HEK293T (cell line): Measurements from ENCODE around the gene PJVK.
"Not testable (repeated sequence)": the region's sequence is repeated elsewhere in the genome, so short reads cannot be mapped to it uniquely, and the experiment has no call there.

Experiments used
- CTCF ChIA-PET: fragments of 350-600 bp; formaldehyde crosslinking; extraction: SDS; loops from one replicate; lab custom pipeline; 2021; ENCODE audit warnings: antibody characterized with exemption, inconsistent platforms; lab: Yijun Ruan, JAX
- POLR2A ChIA-PET: fragments of 350-600 bp; formaldehyde crosslinking; extraction: SDS; loops from one replicate; lab custom pipeline; 2020; ENCODE audit warnings: antibody characterized with exemption, inconsistent platforms; lab: Yijun Ruan, JAX
- DNase-seq: peaks from one replicate; pipeline ENCODE4 v3.0.0; 2012; ENCODE audit warnings: mixed read lengths; ENCODE audit errors: extremely low spot score
- ARNT ChIP-seq: fragments of 450-650 bp; IDR thresholded peaks from 2 replicates; pipeline ENCODE4 v1.6.1; 2017; ENCODE audit warnings: mild to moderate bottlenecking
- BHLHE40 ChIP-seq: fragments of 450-650 bp; IDR thresholded peaks from 2 replicates; pipeline ENCODE4 v1.6.1; 2016; ENCODE audit warnings: mild to moderate bottlenecking, moderate library complexity, borderline replicate concordance
- CTBP1 ChIP-seq: fragments of 450-650 bp; IDR thresholded peaks from 2 replicates; pipeline ENCODE4 v1.6.1; 2016; ENCODE audit warnings: borderline replicate concordance
- ELF4 ChIP-seq: fragments of 450-650 bp; IDR thresholded peaks from 2 replicates; pipeline ENCODE4 v1.6.1; 2017; ENCODE audit warnings: antibody characterized with exemption
- FOXA1 ChIP-seq: fragments of 450-650 bp; IDR thresholded peaks from 2 replicates; pipeline ENCODE4 v1.6.1; 2016; ENCODE audit warnings: mild to moderate bottlenecking
- FOXK2 ChIP-seq: fragments of 450-650 bp; IDR thresholded peaks from 2 replicates; pipeline ENCODE4 v1.6.1; 2016; ENCODE audit warnings: mild to moderate bottlenecking
- FOXM1 ChIP-seq: fragments of 450-650 bp; IDR thresholded peaks from 2 replicates; pipeline ENCODE4 v1.6.1; 2017; ENCODE audit warnings: mild to moderate bottlenecking, borderline replicate concordance
- HDGF ChIP-seq: fragments of 450-650 bp; IDR thresholded peaks from 2 replicates; pipeline ENCODE4 v1.6.1; 2017; ENCODE audit warnings: antibody characterized with exemption, borderline replicate concordance
- L3MBTL2 ChIP-seq: fragments of 450-650 bp; conservative IDR thresholded peaks from 2 replicates; pipeline ENCODE4 v1.6.1; 2016; ENCODE audit warnings: mild to moderate bottlenecking
- LEF1 ChIP-seq: fragments of 450-650 bp; IDR thresholded peaks from 2 replicates; pipeline ENCODE4 v1.6.1; 2017; ENCODE audit warnings: mild to moderate bottlenecking, borderline replicate concordance
- NFRKB ChIP-seq: fragments of 450-650 bp; IDR thresholded peaks from 2 replicates; pipeline ENCODE4 v1.6.1; 2016; ENCODE audit warnings: mild to moderate bottlenecking, moderate library complexity
- SP1 ChIP-seq: fragments of 450-650 bp; IDR thresholded peaks from 2 replicates; pipeline ENCODE4 v1.6.1; 2017
- SUZ12 ChIP-seq: fragments of 450-650 bp; IDR thresholded peaks from 2 replicates; pipeline ENCODE4 v1.6.1; 2016; ENCODE audit warnings: mild to moderate bottlenecking
- TARDBP ChIP-seq: fragments of 450-650 bp; IDR thresholded peaks from 2 replicates; pipeline ENCODE4 v1.6.1; 2016
- ZNF384 ChIP-seq: fragments of 450-650 bp; IDR thresholded peaks from 2 replicates; pipeline ENCODE4 v1.6.1; 2016
- TF ChIP-seq, protein P1 (sequence below): fragments of 450-650 bp; IDR thresholded peaks from 2 replicates; pipeline ENCODE4 v1.6.1; 2016

Gene PJVK, protein sequence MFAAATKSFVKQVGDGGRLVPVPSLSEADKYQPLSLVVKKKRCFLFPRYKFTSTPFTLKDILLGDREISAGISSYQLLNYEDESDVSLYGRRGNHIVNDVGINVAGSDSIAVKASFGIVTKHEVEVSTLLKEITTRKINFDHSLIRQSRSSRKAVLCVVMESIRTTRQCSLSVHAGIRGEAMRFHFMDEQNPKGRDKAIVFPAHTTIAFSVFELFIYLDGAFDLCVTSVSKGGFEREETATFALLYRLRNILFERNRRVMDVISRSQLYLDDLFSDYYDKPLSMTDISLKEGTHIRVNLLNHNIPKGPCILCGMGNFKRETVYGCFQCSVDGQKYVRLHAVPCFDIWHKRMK

DNA sequence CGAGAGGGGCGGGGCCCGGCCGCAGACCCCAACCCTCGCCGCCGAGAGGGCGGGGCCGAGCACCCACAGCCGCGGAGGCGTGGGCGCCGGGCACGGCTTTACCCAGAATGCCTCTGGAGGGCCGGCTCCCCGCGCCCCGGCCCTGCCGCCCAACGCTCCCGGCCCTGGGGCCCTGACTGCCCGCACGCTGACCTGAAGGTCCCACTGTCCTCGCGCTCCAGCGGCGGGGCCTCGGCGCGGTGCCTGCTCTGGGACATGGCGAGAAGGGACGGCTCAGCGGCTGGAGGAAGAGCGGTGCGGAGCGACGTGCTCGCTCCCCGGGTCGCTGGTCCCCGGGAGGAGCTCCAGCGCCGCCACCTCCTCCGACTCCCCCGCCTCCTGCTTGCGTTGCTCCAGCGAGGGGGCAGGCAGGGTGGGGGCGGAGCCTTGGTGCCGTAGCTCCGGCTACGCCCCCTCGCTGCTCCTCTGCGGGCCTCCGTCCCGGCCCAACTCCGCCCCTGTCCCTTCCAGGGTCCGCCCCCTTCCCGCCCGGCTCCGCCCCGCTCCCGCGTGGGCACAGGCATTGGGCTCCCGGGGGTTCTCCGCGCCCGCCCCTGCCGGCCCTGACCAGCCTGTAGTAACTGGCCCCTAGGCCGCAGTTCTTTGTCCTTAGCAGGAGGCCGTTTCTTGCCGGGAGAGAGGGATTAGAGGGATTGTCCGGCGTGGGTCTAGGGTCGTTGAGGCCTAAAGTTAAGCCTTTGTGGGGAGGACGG lies at the start of gene PJVK, which contains the start of gene PRKRA:
Gene PJVK (plus strand): TSS at position 605 of the 752 bp plus-strand sequence. CDS start 2,032 bp downstream, outside the sequence.
Gene PRKRA (minus strand): TSS at position 402 of the 752 bp plus-strand sequence. CDS start 145 bp downstream, at position 257.
- ChIA-PET POLR2A (interaction anchor here (0.6 to 3.5 kb wide), 36 partner anchors 8 to 1467 kb away, joined by 3 to 29 read pairs (median 4); partner anchors contain the start of genes PLEKHA3 and RBM45), CTCF (interaction anchor here (0.6 to 1.1 kb wide), 2 partner anchors 25 to 36 kb away, joined by 4 to 7 read pairs; no protein-coding TSS in a partner anchor)
- DNase-seq, result peak; percentile 96
- no peak for TF ChIP-seq CTBP1
- TF ChIP-seq ELF4, result peak; percentile 46
- peak; percentile 56; the same call in 1 of the 2 replicates for TF ChIP-seq TARDBP
- TF ChIP-seq HDGF, result peak; percentile 96
- no peak for TF ChIP-seq ZNF384
- TF ChIP-seq BHLHE40, result no peak

DNA sequence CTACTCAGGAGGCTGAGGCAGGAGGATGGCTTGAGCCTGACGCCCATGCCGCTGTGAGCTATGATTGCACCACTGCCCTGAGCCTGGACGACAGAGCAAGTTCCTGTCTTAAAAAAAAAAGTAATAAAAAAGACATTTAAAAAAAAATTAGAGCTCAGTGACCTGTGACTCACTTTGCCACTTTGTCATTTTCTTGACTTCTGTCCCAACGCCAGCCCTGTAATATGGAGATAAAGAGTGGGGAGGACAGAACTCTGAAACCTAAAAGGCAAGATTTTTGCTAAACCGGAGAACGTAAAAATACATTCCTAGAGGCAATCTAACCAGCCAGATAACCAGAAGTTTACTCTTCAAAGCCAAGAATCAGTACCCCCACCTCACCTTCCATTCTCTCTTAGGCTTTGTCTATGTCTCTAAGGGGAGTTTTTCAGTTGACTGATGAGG lies 49.2 kb upstream of the PJVK start:
- POLR2A ChIA-PET, result interaction anchor here (1.1 kb wide), 1 partner anchor 13 kb away, joined by 3 read pairs; no protein-coding TSS in a partner anchor
- CTCF ChIA-PET, result interaction anchor here (0.6 kb wide), 2 partner anchors 95 to 653 kb away, joined by 3 to 4 read pairs; no protein-coding TSS in a partner anchor
- DNase-seq, result no peak
- TF ChIP-seq FOXM1 (no peak), FOXA1 (no peak), SUZ12 (no peak), SP1 (no peak), HDGF (no peak), NFRKB (no peak), CTBP1 (no peak), FOXK2 (no peak), BHLHE40 (no peak), ARNT (no peak), ZNF384 (no peak), ELF4 (no peak), TARDBP (no peak)
- TF ChIP-seq, protein P1, sequence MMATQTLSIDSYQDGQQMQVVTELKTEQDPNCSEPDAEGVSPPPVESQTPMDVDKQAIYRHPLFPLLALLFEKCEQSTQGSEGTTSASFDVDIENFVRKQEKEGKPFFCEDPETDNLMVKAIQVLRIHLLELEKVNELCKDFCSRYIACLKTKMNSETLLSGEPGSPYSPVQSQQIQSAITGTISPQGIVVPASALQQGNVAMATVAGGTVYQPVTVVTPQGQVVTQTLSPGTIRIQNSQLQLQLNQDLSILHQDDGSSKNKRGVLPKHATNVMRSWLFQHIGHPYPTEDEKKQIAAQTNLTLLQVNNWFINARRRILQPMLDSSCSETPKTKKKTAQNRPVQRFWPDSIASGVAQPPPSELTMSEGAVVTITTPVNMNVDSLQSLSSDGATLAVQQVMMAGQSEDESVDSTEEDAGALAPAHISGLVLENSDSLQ, result no peak

DNA sequence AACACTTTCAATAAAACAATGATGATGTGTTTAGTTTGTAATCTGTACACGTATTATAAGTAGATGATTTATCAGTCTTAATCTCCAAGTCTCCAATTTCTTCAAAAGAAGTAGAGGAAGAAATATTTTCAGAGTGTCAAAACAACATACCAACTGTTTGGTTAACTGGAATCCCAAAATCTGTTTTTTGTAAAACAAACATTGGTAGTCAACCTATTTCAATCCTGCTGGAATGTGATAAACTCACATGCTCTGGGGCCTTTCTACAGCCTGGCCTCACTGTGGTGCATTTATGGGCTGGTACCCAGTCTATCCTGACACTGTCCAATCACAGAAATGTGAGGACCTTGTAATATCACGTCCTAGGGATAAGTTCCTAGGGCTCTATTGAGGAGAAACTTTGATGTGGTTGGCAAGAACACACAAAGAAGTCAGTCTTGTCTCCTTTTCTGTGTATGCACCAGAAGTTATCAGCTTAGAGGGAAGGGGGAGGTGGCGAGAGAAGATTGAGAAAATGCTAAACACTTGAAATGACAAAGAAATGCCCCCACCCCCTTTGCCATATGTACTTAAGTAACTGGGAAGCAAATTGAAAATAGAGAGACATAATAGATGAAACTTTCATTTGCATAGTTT lies 47.4 kb upstream of the PJVK start:
- ChIA-PET POLR2A (interaction anchor here (3.2 kb wide), 1 partner anchor 10 kb away, joined by 19 read pairs; no protein-coding TSS in a partner anchor), CTCF (interaction anchor here (1.6 kb wide), 1 partner anchor 11 kb away, joined by 4 read pairs; no protein-coding TSS in a partner anchor)
- TF ChIP-seq FOXA1 (no peak), ARNT (no peak), SP1 (no peak), BHLHE40 (no peak), HDGF (no peak), SUZ12 (no peak), CTBP1 (no peak), ZNF384 (no peak), FOXM1 (no peak), NFRKB (no peak), FOXK2 (no peak), TARDBP (no peak), ELF4 (no peak), L3MBTL2 (no peak), LEF1 (no peak)
- TF ChIP-seq, protein P1, result no peak
- DNase-seq, result no peak

DNA sequence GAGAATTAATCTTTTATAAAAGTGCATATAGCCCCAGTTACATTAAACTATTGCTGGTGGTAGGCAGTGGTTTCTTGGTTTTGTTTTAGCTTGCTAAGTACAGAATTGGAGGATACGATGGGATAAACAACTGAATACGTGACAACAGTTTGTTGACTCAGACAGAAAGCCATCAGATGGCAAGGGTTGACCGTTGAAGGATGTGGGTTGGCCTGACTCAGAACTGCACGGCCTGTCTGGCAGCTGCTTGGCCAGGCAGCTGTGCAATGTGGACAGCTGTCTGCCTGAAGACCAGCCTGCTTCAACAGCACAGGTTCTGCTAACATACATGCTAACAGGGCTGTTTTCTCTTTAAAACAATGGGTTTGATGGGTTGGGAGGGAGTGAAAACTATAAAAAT lies 46.8 kb upstream of the PJVK start:
- ChIA-PET POLR2A (interaction anchor here (3.2 kb wide), 1 partner anchor 10 kb away, joined by 19 read pairs; no protein-coding TSS in a partner anchor), CTCF (interaction anchor here (1.6 kb wide), 1 partner anchor 10 kb away, joined by 4 read pairs; no protein-coding TSS in a partner anchor)
- TF ChIP-seq L3MBTL2, result no peak
- DNase-seq, result no peak

DNA sequence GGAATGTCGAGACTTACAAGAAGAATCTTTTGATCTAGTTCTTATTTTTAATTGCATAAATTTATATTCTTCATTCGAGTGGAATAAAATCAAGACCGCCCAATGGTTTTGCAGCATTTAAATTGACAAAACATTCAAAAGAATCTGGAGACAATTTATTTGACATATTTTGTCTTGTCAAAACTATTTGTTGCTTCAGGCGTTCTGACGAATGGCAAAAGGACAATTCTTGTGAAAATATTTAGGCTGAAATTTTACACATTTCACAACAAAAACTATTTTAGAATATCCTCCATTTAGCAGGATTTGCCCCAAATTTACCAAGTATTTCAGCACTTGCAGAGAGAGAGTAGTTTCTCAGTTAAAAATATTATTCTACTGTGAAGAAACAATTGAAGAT lies 41.9 kb upstream of the PJVK start:
- CTCF ChIA-PET, result no interaction called here
- POLR2A ChIA-PET, result no interaction called here
- no peak for DNase-seq
- no peak for TF ChIP-seq FOXM1
- TF ChIP-seq L3MBTL2, result no peak
- TF ChIP-seq ELF4, result no peak
- TF ChIP-seq ARNT, result no peak
- no peak for TF ChIP-seq NFRKB
- no peak for TF ChIP-seq SP1

DNA sequence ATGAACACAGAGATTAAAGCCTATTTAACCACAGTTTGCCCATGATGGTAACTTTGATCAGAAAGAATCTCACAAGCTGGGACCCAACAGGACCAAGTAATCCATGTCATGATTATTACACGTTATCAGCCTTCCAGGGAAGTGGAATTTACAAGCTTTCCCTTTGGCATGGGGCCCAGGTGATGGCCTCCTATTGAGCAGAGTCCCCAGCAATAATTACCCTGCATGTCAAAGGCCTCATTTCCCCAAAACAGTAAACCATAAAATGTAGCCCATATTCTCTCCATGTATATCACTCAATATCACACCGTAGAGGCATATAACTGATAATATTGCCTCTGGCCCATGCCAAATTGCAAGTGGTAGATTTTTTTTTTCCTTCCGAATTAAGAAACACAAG lies 39.1 kb upstream of the PJVK start:
- TF ChIP-seq FOXK2 (no peak), FOXM1 (no peak), L3MBTL2 (no peak), ELF4 (no peak), ZNF384 (no peak), ARNT (no peak), TARDBP (no peak), FOXA1 (no peak), LEF1 (no peak), SP1 (no peak)
- TF ChIP-seq, protein P1, result no peak
- ChIA-PET CTCF (interaction anchor here (0.7 kb wide), 1 partner anchor 813 kb away, joined by 3 read pairs; no protein-coding TSS in a partner anchor), POLR2A (no interaction called here)
- no peak for DNase-seq

DNA sequence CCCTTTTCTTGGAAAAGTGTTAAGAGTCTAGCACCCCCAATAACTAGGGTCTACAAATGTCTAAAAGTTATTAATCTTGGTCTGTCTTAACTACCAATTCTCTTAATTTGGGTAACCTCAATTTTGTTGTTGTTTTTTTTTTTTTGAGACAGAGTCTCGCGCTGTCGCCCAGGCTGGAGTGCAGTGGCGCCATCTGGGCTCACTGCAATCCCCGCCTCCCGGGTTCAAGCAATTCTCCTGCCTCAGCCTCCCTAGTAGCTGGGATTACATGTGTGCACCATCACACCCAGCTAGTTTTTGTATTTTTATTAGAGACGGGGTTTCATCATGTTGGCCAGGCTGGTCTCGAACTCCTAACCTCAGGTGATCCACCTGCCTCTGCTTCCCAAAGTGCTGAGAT lies 38.7 kb upstream of the PJVK start:
- POLR2A ChIA-PET, result interaction anchor here (2.3 to 3.3 kb wide), 5 partner anchors 8 to 299 kb away, joined by 12 to 23 read pairs (median 19); partner anchors contain the start of gene RBM45
- CTCF ChIA-PET, result interaction anchor here (0.7 to 1.0 kb wide), 2 partner anchors 107 to 813 kb away, joined by 3 to 4 read pairs; no protein-coding TSS in a partner anchor
- DNase-seq, result not testable (repeated sequence)
